CD1c-positive myeloid dendritic cell (primary cell): ENCODE data around the gene FMNL3.
A peak's percentile ranks its signal among the peaks of the same experiment; 100 is the strongest.
"Not testable (repeated sequence)": the region's sequence is repeated elsewhere in the genome, so short reads cannot be mapped to it uniquely, and the experiment has no call there.

ENCODE experiments used
- DNase-seq: peaks from one replicate; pipeline ENCODE4 v3.0.0-alpha.2; 2016; ENCODE audit errors: extremely low spot score

FMNL3 gene

DNA sequence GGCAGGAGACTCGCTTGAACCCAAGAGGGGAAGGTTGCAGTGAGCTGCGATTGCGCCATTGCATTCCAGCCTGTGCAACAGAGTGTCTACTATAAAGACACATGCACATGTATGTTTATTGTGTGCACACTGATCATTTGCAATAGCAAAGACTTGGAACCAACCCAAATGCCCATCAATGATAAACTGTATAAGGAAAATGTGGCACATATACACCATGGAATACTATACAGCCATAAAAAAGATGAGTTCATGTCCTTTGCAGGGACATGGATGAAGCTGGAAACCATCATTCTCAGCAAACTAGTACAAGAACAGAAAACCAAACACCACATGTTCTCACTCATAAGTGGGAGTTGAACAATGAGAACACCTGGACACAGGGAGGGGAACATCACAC is 6.7 kb upstream of the FMNL3 start:
- not testable (repeated sequence) for DNase-seq

DNA sequence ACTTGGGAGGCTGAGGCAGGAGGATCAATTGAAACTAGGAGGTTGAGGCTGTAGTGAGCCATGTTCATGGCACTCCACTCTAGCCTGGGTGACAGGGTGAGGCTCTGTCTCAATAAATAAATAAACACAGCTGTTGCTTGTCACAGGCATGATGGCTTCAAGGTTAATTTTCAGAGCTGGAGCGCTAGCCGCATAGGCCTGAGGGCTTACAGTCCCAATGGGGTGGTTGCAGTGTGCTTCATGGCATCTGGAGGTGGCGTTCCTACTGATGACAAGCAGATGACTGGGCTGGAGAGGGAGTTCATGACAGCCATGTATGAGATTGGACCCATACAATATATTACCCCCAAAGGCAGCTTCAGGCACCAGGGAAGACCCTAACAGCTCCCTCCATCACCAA is 1.6 kb upstream of the FMNL3 start:
- DNase-seq = no peak

DNA sequence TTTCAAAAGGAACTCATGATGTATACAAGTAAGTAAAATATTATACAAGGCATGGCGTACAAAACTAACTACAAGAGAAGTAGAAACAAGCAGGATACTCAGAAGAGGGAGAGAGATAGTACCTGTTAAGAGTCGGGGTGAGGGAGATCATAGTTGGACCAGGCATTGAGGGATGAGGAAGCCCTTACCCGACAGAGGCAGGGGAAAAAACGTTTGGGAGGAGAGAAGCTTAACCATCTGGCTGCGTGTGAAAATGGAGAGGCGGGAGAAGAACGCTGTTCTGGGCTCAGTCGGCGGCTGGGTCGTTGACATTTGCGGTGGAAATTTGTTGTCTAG is 575 bp upstream of the FMNL3 start:
- no peak for DNase-seq

DNA sequence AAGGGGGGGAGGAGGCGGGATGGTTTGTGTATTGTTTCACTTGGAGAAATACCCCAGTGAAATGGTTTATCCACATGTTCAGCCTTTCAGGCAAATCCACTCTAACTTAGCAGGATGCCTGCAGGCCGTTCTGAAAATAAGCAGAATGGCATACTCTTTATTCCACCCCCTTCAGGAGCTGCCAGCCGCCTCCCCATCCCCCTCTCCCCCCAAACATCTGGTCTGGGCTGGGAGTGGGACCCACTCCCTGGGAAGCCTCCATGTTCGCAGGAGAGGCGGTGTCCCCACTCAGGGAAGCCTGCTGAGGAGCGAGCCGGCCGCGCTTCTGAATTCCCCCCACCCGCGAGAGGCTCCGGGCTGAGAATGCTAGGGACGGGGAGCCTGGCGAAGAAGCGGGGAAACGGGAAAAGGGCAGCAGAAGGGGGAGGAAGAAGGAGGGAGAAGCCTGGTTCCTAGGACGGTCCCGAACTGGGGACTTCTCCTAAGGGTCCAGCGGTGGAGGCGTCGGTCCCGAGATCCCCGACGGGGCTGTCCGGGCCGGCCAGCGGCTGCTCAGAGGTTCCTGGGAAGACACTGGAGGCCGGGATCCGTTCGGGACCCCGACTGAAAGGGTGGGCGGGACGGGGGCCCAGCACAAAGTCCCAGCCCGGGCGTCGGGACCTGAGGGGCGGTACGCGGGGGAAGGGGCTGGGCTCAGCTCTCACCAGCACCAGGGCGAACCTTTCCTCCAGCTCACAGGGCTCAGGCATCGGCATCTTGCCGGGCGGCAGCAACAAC is 666 bp downstream of the FMNL3 start:
- peak; percentile 30 for DNase-seq

DNA sequence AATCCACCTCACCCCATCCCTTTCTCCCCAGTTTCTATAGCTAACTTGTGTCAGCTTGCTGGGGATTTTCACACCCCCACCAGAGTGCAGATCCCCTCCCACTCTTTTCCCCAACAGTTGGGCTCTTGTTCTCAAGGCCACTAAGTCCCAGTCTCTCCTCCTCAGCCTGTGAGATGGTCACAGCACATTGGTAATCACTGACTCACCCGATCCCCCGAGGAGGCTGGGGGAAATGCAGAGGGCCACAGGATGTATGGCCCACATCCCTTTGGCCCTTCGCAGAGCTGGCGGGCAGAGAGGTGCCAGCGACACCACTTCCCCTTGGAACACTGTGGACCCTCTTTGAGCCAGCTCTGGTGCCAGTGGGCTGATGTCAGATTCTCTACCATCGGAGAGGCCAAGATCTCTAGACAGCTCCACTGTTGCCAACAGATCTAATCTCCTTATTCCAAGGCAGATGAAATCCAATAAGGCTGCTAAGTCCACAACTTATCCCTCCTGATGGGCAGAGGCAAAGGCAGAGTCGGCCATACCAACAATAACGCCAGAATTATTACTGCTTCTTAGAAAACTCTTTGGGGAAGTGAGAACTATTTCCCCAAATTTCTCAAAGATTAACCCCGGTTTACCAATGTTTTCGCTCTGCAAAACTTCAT is 1.6 kb downstream of the FMNL3 start:
- peak; percentile 76 for DNase-seq

DNA sequence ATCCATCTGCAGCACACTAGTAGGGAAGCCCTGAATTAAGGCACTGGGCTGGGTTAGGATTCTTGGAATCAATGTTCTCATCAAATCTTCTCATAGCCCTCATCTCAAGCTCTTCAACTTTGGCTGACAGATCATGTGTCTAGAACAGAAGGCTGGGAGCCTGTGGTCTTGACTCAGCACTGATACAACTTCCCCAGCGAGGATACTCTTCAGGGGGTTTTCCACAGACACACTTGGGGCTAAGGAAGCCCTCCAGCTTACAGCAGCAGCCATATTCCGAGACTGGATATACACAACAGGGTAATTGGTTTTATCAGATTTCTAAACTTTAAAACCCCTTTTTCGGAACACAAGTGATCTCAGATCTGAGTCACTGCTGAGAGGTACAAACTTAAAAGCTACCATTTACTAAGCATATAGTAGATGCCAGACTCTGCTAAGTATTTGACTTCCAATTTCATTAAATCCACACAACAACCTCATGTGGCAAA is 3.5 kb downstream of the FMNL3 start:
- DNase-seq = peak; percentile 72

DNA sequence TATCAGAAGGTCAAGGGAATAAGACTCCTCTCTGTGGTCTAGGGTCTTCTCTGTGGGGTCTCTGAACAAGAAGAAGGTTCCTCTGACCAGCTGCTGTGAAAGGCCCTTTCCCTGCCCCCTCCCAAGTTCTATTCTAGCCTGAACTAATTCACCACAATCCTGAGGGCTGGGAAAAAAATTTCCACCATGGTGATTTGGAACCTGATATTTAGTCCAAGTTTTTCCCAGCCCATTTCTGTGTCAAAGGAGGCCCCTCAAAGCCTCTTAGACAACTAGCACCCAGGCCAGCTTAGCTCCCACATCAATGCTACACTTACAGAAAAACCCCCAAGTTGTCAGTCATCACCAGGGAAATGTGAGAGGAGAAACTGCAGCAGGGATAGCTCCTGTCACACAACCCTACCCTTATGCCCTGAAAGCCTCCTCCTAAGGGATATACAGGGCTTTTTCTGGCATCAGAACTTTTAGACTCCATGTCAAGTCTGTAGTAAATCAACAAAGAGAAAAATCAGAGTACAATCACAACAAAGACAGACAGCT is 4.5 kb downstream of the FMNL3 start:
- DNase-seq = no peak

DNA sequence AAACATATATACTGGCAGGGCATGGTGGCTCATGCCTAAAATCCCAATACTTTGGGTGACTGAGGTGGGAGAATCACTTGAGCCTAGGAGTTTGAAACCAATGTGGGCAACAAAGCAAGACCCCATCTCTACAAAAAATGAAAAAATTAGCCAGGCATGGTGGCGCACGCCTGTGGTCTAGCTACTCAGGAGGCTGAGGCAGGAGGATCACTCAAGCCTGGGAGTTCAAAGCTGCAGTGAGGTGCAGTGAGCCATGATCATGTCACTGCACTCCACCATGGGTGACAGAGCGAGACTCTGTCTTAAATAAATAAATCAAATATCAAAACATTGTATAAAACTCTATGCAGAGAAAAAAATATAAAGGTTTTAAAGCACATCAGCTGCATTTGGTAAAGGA is 5.2 kb downstream of the FMNL3 start:
- DNase-seq = no peak

DNA sequence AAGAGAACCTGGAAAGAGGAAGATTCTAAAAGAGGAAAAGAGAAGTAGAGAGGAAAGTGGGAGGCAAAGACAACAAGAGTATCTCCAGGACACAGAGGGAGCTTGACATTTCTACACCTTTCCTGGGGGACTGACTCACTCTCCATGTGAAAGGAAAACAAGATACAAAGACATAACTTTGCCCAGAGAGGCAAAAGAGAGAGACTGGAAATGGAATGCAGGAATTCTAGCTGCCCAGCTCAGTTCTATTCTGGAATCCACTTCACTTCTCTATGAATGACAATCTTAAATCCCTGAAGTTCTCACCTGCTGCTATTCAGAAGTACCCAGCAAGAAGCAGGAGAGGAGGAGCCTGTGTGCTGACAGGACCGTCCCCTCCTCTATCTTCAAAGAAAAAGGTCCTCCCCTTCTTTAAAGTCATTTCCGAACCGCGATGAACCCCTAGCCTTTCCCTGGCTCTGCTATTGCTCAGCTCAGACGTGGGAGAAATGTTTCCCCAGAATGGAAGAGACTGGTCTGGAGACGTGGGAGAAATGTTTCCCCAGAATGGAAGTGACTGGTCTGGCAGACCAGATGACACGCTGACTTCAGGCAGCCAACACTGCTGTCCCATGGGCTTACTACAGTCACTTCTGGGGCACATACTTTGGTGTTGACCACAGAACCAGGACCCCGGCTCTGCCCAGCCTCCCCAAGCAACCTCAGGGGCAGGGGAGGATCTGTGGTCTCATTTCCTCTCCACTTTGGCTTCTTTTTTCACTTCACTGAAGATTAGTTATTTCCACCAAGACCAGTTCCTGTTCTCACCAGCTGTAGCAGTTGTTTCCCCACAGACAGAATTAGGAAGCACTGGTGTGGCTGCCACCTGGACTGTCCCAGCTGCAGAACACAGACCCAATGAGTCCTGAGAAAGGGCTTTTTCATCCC is 8.3 kb downstream of the FMNL3 start:
- DNase-seq = peak; percentile 86

DNA sequence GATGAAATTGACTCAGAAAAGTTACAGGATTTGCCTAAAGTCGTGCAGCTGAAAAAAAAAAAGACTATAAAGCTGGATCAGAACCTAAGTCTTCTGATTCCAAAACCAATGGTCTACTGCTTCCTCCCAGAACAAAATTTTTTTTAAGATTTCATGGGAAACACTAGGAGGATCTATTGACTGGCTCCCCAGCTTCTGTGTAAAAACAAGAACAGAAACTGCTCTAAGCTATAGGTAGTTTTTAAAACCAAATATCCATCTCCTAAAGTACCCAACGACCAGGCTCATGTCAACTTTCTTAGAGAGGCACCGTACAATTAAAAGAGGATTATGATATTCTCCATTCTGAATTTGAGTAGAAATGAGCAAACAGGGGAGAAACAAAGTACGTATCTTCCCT is 9.4 kb downstream of the FMNL3 start:
- DNase-seq = peak; percentile 62

DNA sequence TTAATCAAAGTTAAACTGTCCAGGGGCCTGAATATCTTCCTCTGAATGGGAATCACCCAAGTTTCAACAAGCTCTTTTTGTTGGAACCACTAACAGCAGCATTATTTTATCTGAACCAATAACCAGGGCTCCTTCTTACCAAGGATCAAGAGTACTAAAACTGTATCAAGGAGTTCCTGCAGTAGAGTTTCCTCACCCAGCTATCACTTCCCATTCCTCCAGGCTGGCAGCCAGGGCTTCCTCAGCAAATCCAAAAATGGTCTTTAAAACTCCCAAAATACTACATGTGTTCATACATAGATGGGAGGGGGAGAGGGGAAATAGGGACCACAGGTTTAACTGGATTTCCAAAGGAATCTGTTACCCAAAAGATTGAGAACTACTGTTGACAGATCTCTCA is 10.5 kb downstream of the FMNL3 start:
- peak; percentile 43 for DNase-seq

DNA sequence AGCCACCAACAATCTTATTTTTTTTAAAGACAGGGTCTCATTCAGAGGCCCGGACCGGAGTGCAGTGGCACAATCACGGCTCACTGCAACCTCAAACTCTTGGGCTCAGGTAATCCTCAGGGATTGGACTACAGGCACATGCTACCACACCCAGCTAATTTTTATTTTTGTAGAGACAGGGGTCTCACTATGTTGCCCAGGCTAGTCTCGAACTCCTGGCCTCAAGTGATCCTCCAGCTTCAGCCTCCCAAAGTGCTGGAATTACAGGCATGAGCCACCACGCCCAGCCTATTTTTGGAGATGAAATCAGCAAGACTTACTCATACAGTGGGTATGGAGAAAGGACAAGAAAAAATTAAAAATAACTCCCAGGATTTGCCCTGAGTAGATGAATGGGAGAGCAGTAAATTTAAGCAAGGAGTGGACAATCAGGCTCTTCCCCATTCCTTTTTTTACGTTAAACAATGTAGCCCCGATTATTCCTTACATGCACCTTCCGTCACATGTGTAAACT is 13.2 kb downstream of the FMNL3 start:
- DNase-seq = no peak

DNA sequence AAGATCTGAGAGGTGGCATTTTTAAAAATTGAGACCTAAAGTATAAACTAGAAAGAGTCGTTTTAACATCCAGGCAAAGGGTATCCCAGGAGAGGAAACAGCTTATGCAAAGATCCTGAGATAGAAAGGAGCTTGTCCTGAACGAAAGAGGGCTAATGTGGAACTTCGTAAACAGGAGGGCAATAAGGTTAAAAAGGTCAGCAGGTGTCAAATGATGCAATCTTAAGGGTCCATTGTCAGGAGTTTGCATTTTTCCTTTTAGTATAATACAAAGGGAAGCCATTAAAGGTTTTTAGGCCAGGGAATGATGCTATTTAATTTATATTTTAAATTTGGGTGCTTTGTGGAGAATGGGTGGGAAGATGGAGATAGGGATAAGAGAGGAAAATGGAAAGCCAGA is 14.4 kb downstream of the FMNL3 start:
- no peak for DNase-seq

DNA sequence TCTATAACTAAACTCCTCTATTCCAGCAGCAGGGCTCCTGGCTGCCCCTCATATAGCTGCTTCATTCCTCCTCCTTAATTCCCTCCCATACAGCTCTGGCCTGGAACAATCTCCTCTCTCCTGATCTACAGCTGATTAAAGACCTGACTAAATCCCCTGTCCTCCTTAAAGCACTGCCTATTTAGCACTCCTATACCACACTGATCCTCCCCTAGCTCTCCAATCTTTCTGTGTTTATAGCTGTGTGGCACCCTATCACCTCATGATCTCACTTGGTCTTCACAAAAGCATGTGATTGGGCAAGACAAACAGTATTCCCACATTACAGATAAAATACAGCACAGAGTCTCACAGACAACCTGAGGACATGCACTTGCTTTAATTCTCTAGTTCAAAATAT is 17.4 kb downstream of the FMNL3 start:
- no peak for DNase-seq

DNA sequence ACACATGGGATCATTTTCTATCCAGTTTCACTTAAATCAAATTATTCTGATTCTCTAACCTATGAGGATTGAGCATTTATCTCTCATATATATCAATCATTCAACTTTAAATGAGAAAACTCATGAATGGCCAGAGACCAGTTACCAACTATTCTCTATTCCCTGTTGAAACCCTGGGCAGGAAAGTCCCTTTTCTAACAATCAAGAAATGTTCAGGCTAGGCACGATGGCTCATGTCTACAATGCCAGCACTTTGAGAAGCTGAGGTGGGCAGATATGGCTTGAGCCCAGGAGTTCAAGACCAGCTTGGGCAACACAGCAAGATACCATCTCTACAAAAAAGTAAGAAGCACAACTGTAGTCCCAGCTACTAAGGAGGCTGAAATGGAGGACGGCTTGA is 18.0 kb downstream of the FMNL3 start:
- DNase-seq = no peak

DNA sequence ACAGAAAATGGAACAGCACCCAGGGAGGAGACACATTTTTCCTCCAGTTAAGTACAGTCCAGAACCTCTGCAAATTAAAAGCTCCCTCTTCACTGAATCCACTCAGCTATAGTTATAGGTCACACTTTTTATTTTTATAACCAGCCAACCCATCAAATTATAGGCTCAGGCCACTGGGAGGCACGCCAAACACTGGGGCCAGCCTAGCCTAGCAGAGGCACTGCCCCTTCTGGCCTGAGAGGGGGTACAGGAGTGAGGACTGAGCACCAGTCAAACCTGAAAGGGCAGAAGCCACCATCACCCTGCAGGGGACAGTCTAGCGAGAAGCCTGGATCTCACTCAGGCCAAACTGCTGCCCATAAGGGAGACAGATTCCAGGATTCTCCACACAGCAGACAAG is 19.3 kb downstream of the FMNL3 start:
- no peak for DNase-seq

DNA sequence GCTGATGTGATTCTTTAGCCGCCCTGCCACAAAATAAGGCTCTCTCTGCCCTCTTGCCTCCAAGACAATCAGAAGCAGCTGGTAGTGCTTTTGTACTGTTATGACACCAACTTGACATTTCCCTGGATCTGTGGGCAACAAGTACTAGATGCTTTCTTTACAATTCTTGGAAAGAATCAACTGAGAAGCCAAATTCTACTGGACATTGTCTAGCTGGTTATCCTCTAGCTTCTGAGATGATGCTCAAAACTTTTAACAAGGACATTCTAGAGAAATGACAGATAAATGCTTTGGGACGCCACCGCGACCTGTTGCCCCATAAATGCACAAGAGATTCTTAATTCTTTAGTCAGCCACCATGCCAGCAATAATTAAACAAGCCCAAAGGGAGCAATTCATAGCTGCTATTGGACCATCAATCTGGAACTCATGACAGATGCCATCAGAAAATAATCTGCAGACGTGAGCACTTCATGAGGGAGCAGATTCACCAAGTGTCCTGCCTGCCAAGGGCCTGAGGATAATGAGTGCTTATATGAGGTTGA is 22.8 kb downstream of the FMNL3 start:
- DNase-seq = no peak

DNA sequence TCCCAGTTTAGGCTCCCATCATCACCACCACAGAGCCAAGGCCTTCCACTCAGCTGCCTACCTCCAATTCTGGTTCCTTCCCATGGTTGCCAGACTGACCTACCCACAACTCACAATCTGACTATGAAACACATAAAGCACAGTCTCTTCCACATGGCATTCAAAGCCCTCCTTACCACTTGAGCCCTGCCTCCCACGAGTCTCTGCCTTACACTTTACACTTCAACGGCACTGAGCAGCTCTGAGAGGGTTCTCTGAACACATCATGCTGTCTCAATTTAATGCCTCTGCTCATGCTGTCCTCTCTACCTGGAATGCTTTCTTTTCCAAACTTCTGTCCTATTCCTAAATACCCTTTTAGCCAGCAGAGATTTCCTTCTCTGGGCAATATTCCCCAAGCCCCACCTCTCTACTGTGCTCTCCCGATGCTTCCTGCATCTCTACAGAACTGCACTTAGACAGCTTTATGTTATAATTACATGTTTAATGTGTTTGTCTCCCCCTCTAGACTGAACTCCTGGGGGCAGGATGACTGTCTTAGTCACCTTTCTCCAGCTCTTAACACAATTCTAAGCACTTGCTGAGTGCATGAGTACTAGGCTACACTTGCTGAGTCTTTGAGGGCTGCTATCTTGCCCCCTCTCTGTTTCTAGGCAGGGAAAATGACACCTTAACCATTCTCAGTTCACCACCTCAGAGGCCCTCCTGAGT is 23.5 kb downstream of the FMNL3 start:
- no peak for DNase-seq

DNA sequence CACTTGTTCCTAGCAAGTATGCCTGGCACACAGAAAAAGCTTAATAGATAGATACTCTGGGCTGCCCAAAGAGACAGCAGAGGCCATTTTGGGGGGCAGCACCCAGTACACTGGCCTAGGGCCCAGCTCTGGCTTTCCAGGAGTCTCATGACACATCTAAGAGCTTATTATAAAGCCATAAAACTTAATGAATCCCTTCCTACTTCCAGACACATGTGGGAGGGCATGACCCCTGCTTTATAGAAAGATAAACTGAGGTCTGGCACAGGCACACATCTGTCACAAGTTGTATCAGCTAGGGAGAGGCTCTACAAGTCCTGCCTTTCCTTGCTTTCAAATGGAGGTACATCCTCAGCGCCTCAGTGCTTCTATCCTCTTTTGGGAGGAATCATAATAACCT is 27.1 kb downstream of the FMNL3 start:
- DNase-seq = no peak

DNA sequence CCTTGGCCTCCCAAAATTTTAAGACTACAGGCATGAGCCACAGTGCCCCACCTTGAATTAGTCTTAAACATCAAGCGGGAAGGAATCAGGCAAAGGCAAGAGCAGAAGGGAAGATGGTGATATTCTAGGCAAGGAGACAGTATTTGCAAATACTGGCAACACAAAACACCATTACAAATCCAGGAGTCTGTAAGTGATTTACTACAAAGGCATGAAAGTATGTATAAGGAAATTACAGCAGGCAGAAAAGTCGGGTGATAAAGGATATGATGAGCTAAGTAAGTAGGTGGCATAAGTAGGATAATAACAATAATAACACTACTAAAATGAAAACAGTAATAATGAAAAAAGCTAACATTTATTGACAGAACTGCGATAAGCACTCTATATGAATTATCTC is 28.5 kb downstream of the FMNL3 start:
- DNase-seq = no peak

DNA sequence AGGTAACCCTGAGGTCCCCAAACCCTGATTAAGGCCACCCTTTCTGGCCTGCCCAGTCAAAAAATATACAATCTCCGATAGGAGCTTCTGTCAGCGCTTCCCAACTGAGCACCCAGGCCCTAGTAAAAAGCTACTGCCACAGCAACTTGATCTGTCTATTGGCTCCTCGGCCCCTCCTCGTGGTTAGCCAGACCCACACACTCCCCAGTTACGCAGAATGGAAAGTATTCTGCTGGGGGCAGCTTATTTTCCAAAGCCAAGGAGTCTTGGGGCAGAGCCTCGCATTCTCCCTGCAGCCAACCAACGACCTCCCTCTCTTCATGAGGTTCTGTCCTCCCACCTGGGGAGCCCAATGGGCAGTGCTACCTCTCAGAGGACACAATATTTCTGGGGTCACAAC is 32.1 kb downstream of the FMNL3 start:
- DNase-seq = no peak
